Measurements from ENCODE around the gene FCRL6.

DNA sequence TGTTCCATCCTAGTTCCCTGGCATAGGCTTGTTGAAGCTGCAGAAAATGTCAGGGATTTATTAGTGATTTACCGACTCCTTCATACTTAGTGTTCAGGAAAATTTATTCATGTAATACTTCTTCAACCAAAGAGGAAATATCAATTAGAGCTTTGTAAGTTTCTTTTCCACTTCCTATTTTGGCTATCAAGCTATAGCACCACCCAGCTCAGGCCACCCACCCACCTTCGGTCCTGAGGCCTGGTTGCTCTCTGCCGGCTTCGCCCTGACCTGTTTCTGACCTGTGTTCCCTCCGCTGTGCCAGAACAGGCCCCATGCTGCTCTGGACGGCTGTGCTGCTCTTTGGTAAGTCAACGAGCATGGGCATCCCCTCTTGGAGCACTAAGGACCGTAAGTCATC, at the start of gene FCRL6:
- TF ChIP-seq CTCF (IDR thresholded peaks at IDR 0.05; ENCODE audit: extremely low read depth in 1 of 2, insufficient read depth in 1 of 2, low read depth in 1 of 2, low read length in 2 of 2), result no peak
- TF ChIP-seq JUN (IDR thresholded peaks at IDR 0.05; ENCODE audit: borderline replicate concordance, insufficient read depth, insufficient read length, low read depth), result no peak
- TF ChIP-seq POLR2AphosphoS5 (IDR thresholded peaks at IDR 0.05; ENCODE audit: insufficient read depth, low read depth, low read length), result no peak
- TF ChIP-seq POLR2A (IDR thresholded peaks at IDR 0.05; ENCODE audit: low read depth, low read length), result no peak
- TF ChIP-seq GATA2 (IDR thresholded peaks at IDR 0.05; ENCODE audit: insufficient read depth, insufficient read length, low read depth, low read length), result no peak
- no peak for TF ChIP-seq FOS (IDR thresholded peaks at IDR 0.05; ENCODE audit: borderline replicate concordance, insufficient read depth, low read length)
